Fibroblast of skin of abdomen (primary cell): ENCODE results near the gene CDX1. TPM values are rescaled to one million over a fixed set of nuclear protein-coding genes. Genes with fewer than 3 reads are reported as not detected.

Experiments used
- DNase-seq: peaks from one replicate; pipeline ENCODE4 v3.0.0-alpha.2; 2013
- polyA plus RNA-seq, 2 experiments: library from polyadenylated mRNA; unstranded; fragments of 120-200 nt; gene quantifications; one replicate each; pipeline ENCODE4 v1.2.1, GENCODE V29; 2013; ENCODE audit not compliant: insufficient read length in 2 of 2

The CDX1 gene
- 0.37 TPM for polyA plus RNA-seq (2013, experiment 1 of 2; ENCODE audit: insufficient read length)
- polyA plus RNA-seq (2013, experiment 2 of 2; ENCODE audit: insufficient read length): 0.27 TPM

- no peak for DNase-seq
Observed at GRCh38 chr5:150166650-150167511, at the start of gene CDX1. Gene CDX1, plus strand, starts transcription at chr5:150166778. Its CDS starts 99 bp downstream, at chr5:150166877.

- no peak for DNase-seq
Observed at GRCh38 chr5:150117945-150118560, 48.5 kb upstream of the CDX1 start.

GRCh38 chr5:150118561-150119229, 47.9 kb upstream of the CDX1 start:
- DNase-seq: no peak

GRCh38 chr5:150119421-150120061, 47.0 kb upstream of the CDX1 start:
- no peak for DNase-seq

- no peak for DNase-seq
Observed at GRCh38 chr5:150120062-150120441, 46.5 kb upstream of the CDX1 start.

- no peak for DNase-seq
Observed at GRCh38 chr5:150120617-150121447, 45.7 kb upstream of the CDX1 start.

GRCh38 chr5:150121448-150122157, 45.0 kb upstream of the CDX1 start:
- DNase-seq: no peak

GRCh38 chr5:150122158-150122510, 44.4 kb upstream of the CDX1 start:
- no peak for DNase-seq

GRCh38 chr5:150122536-150123481, 43.8 kb upstream of the CDX1 start:
- DNase-seq: no peak

- no peak for DNase-seq
Observed at GRCh38 chr5:150123542-150123941, 43.0 kb upstream of the CDX1 start.

GRCh38 chr5:150124111-150124557, 42.4 kb upstream of the CDX1 start:
- DNase-seq: no peak

GRCh38 chr5:150124596-150124995, 42.0 kb upstream of the CDX1 start:
- DNase-seq: no peak

- DNase-seq: no peak
Observed at GRCh38 chr5:150125334-150125733, 41.2 kb upstream of the CDX1 start.

GRCh38 chr5:150126199-150126920, 40.2 kb upstream of the CDX1 start:
- no peak for DNase-seq

- no peak for DNase-seq
Observed at GRCh38 chr5:150126921-150127265, 39.7 kb upstream of the CDX1 start.

GRCh38 chr5:150129454-150129812, 37.1 kb upstream of the CDX1 start:
- DNase-seq: no peak

GRCh38 chr5:150129813-150130492, 36.6 kb upstream of the CDX1 start:
- peak; percentile 61 for DNase-seq

GRCh38 chr5:150130493-150130922, 36.1 kb upstream of the CDX1 start:
- no peak for DNase-seq

GRCh38 chr5:150131461-150131860, 35.1 kb upstream of the CDX1 start:
- DNase-seq: no peak
